Breast epithelium (tissue), 3 donors: ENCODE data around the gene GCNT3.
A peak's percentile ranks its signal among the peaks of the same experiment; 100 is the strongest.

Experiments
- CTCF ChIP-seq, 3 donors: fragments of 450-650 bp; IDR thresholded peaks; one replicate each; pipeline ENCODE4 v1.5.1; 2016 to 2017; ENCODE audit warnings: antibody characterized with exemption in 3 of 3, mild to moderate bottlenecking in 3 of 3, moderate library complexity in 3 of 3
- POLR2A ChIP-seq: fragments of 450-650 bp; IDR thresholded peaks from one replicate; pipeline ENCODE4 v1.6.1; 2016; ENCODE audit warnings: antibody characterized with exemption, mild to moderate bottlenecking, moderate library complexity
- POLR2AphosphoS5 ChIP-seq, 3 donors: sonication (generic); formaldehyde crosslinking; IDR thresholded peaks; one replicate each; pipeline ENCODE4 v1.6.1; 2017; ENCODE audit warnings: antibody characterized with exemption in 3 of 3

DNA sequence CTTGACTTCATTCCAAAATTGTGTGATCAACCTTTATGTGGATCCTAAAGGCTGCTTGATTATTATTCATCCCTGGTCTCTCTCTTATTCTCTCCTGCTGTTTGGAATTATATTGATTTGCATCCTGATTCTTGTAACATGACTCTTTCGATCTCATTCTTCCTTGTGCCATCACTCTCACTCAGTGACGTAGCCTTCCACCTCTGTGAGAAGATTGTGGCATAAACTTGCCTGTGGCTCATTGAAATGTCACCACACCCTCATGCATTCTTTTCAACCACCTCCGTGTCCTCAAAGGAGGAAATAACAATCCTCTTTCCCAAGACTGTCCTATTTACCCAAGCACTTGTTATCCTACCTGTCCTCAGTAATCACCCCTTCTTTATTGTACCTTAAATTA lies 41.3 kb upstream of the GCNT3 start:
- TF ChIP-seq CTCF (IDR thresholded peaks at IDR 0.05) (no peak), POLR2A (no peak), POLR2AphosphoS5 (IDR thresholded peaks at IDR 0.05) (peak in 1 of 3 donors; percentile 69)
